GM12864 (cell line): ENCODE measurements around the gene GPAM.

Experiments
- DNase-seq: peaks from one replicate; pipeline ENCODE4 v3.0.0-alpha.2; 2011; ENCODE audit warnings: low read depth
- H3K4me3 ChIP-seq: 2 replicates; pipeline ENCODE4 v1.5.1; 2011; ENCODE audit warnings: mild to moderate bottlenecking, low read depth, low read length, control low read depth
- TF ChIP-seq, protein P1 (sequence below): IDR thresholded peaks from 2 replicates; pipeline ENCODE4 v1.5.1; 2011; ENCODE audit warnings: low read depth, mild to moderate bottlenecking, moderate library complexity, low read length, control low read depth, inconsistent platforms; ENCODE audit errors: missing control alignments

The GPAM gene

DNA sequence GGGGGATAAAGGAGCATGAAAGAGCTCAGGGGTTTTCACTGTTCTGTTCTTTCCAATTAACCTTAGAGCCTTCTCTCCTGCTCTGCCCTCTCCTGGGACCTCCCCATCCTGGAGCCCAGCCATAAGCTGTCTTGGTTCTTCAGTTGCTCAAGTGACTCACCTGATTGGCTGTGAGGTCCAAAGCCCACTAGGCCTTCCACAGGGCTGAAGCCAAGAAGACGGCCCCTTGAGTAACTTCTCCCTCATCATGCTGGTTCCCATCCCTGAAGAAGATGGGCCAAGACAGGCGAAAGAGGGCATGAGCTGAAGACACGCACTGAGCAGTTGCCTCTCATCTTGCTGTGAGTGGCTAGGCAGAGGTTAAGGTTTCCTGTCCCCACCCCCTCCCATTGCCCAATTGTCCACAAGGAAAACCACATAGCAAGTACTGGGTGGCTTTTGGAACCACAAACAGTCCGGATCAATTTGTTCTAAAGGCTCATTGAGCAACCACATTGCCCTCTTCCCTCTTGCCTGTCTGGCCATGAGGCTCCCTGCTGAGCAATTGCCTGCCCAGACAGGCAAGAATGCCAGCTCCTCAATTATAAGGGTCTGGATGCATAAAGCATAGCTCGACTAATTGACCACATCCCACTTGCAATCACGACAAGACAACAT lies 43.9 kb upstream of the GPAM start:
- DNase-seq: no peak
- TF ChIP-seq, protein P1, sequence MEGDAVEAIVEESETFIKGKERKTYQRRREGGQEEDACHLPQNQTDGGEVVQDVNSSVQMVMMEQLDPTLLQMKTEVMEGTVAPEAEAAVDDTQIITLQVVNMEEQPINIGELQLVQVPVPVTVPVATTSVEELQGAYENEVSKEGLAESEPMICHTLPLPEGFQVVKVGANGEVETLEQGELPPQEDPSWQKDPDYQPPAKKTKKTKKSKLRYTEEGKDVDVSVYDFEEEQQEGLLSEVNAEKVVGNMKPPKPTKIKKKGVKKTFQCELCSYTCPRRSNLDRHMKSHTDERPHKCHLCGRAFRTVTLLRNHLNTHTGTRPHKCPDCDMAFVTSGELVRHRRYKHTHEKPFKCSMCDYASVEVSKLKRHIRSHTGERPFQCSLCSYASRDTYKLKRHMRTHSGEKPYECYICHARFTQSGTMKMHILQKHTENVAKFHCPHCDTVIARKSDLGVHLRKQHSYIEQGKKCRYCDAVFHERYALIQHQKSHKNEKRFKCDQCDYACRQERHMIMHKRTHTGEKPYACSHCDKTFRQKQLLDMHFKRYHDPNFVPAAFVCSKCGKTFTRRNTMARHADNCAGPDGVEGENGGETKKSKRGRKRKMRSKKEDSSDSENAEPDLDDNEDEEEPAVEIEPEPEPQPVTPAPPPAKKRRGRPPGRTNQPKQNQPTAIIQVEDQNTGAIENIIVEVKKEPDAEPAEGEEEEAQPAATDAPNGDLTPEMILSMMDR: no peak
- no peak overlapping the region for H3K4me3 ChIP-seq

DNA sequence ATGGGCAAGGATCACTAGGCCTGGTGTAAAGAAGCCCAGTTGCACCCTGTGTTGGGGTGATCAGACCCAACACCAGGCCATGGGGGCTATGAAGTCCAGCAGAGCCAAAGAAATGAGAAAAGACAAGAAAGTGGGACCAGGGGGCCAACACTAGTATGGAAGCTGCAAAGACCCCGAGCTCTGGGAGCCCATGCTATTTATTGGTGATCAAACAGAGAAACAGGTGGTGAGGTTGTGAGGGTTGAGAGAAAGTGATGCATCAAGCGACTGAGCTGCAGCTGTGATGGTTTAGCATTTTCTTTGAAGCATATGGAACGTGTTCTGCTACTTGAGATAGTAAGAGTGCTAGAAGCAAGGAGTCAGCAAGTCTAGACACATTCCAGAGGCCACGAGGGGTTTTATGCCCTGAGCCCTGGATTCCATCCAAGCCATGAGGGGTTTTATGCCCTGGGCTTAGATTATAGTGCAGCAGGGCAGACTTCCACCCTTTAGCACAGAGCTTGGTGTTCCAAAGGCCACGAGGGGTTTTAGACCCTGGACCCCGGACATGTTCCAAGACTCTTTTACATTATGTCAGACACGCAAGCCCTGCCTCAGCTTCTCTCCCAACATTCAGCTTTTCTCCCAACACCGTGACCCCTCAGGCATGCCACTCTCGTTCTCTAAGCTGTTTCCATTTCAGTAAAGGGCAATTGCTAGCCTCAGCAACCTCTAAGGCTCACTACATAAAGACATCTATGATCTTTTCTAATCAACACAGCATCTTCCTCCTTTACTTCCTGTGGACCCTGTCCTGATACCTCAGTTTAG lies 43.1 kb upstream of the GPAM start:
- TF ChIP-seq, protein P1: no peak
- DNase-seq: no peak
- no peak overlapping the region for H3K4me3 ChIP-seq

DNA sequence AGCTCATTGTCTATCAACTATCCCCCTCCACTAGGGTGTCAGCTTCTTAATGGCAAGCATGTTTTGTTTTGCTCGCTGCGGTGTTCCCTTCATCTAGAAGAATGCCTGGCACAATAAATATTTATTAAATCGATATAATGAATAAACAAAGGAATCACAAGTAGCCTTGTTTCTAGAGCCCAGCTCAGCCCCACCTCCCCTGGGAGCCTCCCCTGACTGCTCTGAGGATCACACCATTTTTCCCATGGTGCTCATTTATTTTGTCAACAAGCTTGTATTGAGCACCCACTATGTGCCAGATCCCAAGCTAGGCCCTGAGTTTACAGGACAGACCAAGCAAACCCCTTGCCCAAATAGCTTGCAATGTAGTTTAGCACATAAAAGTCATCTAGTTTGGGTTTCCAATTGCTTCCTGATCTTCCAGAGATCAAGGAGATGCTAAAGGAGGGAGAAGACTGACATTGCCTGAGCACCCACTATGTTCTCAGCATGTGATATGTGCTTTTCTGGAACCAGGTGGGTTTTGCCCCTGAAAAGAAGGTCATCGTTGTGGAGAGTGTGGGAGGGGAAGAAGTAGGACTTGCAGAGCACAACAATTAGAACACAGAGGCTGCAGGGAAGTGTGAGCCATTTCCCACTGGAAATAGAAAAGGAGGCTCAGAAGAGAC lies 42.3 kb upstream of the GPAM start:
- no peak for DNase-seq
- TF ChIP-seq, protein P1: no peak
- no peak overlapping the region for H3K4me3 ChIP-seq

DNA sequence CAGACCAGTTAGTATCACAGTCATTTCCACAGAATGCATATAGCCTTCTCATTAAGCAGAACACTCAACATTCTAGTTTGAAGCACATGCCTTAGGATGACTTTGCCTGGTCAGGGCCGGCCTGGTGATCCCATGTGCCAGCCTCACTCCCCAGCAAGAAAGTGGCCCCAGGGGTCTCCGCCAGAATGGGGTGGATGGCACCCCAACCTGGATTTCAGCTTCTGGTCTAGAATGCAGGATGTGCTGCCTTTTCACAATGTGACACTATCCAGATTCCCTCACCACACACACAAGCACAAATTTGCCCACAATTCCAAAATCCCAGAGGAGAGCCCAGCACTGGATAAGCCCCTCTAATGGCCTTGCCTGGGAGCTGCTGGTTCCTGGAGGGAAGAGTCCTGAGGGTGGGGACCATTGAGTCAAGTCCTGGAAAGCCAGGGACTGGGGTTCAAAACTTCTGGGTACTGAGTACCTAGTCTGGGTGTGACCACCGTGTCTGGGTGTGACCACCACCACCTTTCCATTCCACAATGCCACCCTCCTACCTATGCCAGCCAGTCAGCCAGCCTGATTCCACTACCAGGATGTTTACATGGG lies 41.5 kb upstream of the GPAM start:
- DNase-seq: no peak
- no peak overlapping the region for H3K4me3 ChIP-seq
- TF ChIP-seq, protein P1: no peak

DNA sequence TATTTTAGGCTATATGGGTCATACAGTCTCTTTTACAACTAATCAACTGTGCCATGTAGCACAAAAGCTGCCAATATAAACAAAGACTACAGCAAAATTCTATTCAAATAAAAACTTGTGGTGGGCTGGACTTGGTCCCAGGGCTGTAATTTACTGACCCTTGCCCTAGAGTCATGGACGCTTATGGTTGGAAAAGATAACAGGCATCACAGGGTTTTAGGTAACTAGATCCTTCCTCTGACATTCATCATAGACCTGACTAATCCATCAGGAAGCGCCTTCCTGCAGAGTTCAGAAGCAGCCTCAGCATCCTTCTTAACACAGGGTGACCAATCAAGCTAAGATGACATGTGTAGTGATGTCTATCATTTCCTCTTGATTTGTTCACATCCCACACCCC lies 40.2 kb upstream of the GPAM start:
- DNase-seq: no peak
- H3K4me3 ChIP-seq: no peak overlapping the region
- TF ChIP-seq, protein P1: no peak

DNA sequence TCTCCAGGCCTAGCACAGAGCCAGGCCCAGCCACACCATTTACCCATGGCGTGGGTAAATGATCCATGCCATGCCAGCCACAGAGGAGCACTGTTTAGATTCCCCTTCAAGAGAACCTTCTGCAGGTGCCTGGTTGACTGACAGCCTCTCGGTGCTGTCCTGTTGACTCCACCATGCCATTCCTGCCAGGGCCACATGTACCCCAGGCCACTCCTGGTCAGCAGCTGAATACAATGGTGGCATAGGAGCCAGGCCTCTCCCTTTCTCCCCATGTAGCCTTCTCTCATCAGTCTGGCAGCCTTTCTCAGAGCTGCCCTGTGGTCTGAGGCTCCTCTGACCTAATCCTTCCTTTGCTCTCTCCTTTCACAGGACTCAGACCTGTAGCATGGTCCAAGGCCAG lies 39.2 kb upstream of the GPAM start:
- TF ChIP-seq, protein P1: no peak
- DNase-seq: no peak
- H3K4me3 ChIP-seq: no peak overlapping the region
